Activated T-cell treated with anti-CD3 and anti-CD28 coated beads, Interleukin-2, amount 50 U/mL, for 48 hours (primary cell): Measurements from ENCODE around the gene SBNO2.

Source experiments
- DNase-seq, 2 experiments: peaks; one replicate each; pipeline ENCODE4 v3.0.0-alpha.2; 2020

Gene SBNO2

DNA sequence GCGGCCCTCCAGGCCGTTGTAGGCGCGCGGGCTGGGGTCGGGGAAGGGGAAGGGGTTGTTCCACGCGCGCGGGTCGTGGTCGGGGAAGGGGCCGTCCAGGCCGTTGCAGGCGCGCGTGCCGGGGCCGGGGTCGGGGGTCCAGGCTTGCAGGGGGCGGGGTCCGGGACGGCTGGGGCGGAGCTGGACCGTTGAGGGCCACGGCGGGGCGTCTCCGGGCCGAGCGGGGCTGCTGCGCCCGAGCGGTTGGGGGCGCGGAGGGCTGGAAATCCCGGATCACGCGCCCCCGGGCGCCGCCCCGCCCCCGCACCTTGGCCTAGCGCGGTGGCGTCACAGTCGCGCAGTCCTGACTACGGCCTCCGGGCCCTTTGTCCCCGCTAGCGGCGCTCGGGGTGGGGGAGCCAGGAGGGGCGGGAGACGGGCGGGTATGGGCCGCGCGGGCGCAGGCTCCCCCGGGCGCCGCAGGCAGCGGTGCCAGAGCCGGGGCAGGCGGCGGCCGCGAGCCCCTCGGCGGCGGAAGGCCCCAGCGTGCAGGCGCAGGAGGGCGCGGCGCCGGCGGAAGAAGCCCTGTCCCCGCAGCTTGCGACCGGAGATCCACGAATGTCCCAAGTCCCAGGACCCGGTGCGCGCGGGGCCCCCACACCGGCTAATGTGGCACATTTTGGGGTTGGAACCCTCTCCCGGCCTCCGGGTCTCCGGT, 69.6 kb downstream of the SBNO2 start:
- peak; percentile 81 to 86 for DNase-seq

DNA sequence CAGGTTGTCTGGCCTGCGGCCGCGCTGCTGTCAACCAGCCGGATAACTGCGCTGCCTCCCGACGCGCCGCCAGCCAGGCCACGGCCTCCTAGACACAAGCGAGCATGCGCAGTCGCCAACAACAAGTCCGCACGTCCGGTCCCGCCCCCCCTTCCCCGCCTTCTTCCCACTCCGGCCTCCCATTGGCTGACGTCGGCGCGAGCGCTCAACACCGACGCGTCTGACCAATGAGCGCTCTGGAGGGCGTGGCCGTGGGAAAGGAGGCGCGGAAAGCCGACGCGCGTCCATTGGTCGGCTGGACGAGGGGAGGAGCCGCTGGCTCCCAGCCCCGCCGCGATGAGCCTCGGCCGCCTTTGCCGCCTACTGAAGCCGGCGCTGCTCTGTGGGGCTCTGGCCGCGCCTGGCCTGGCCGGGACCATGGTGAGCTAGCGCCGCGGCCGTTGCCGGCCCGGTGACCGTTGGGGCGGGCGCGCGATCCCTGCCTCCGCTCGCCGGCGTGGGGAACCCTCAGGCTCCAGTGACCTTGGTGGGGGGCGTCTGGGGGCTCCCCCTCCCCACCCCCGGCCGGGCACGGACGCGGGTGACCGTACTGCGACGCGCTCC, 70.3 kb downstream of the SBNO2 start, which contains the start of gene GPX4:
TSS of gene GPX4 (plus strand) at position 287 of the 603 bp plus-strand sequence. CDS start at position 337, 50 bp downstream.
- peak; percentile 98 for DNase-seq

DNA sequence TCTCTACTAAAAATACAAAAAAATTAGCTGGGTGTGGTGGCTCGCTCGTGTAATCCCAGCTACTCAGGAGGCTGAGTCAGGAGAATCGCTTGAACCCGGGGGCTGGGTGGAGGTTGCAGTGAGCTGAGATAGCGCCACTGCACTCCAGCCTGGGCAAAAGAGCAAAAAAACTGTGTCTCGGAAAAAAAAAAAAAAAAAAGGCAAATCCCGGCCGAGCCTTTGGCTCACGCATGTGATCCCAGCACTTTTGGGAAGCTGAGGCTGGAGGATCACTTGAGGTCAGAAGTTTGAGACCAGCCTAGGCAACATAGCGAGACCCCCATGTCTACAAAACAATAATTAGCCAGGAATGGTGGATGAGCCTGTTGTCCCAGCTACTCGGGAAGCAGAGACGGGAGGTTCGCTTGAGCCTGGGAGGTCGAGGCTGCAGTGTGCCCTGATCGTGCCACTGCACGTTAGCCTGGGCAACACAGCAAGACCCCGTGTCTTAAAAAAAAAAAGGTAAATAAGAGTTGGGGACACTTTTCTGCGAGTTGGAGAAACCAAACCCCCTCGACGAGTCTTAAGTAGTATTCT, 70.8 kb downstream of the SBNO2 start:
- no peak for DNase-seq

DNA sequence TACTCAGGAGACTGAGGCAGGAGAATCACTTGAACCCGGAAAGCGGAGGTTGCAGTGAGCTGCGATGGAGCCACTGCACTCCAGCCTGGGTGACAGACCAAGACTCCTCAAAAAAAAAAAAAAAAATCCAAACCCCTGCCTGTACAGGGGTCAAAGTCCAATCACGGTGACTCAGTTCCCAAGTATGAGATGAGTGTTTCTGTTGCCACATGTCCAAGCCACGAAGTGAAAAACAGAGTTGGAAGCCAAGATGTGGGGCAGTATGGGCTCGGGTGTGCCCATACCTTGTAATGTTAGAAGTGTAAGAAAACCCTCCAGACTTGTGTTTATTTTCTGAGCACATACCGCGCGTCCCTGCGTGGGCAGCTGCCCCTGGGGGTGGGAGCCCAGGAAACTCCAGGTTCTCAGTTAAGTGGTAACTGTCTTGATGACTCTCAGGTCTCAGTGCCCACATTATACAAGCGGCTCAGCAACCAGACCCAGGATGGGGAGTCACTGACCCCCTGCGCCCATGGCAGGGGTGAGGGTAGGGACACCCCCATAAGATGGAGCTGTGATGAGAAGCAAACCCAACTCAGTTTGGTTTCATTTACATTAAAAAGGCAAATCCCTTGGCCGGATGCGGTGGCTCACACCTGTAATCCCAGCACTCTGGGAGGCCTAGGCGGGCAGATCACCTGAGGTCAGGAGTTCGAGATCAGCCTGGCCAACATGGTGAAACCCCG, 71.5 kb downstream of the SBNO2 start:
- DNase-seq = peak; percentile 88

DNA sequence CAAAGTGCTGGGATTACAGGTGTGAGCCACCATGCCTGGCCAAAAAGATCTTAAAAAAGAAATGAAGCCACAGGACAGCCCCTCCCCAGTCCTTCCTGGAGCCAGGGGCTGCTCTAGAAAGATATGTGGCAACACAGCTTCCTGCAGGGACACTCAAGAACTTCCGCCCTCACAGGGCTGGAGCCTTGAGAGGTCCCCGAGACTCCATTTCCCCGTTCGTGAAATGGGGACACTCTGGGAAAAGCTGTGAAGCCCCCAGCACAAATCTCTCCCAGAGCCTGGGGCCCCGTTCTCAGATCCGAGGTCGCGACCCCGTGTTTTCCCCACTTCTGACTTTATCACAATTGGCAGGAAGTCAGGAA, 72.8 kb downstream of the SBNO2 start:
- DNase-seq = no peak

DNA sequence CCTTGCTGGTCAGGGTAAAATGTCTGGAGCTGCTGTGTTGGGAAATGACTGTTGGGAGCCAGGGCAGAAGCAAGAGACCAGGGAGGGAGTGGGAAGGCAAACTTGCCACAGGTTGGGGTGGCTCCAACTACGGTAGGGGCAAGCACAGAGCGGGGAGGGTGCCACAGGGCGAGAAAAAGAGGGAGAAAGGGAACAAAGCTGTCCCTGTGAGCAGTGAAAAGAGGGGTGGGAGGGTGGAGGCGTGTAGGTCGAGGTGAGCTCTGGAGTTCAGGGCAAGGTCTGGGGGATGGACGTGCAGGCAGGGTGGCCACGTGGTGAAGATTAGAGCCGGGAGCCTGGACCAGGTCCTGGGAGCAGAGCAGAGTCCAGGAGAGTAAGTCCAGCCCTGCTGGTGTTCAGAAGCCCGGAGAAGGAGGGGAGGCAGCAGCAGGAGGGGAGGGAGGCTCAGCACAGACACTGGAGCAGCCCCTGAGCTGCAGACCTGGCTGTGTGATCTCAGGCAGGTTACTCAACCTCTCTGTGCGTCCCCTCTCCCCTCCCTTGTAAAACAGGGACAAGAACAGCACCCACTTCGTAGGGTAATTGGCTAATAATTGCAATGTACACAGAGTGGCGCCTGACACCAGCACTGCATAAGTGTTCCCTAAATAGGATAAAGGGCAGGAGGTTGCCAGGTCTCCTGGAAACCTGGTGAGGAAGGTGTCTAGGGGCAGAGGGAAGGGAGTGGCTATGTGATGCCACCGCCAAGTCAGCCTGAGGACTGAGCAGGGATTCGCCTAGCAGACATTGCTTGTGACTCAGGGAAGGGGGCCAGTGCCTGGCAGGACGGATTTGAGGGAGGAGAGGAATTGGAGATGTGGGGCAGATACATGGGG, 75.7 kb downstream of the SBNO2 start:
- no peak for DNase-seq

DNA sequence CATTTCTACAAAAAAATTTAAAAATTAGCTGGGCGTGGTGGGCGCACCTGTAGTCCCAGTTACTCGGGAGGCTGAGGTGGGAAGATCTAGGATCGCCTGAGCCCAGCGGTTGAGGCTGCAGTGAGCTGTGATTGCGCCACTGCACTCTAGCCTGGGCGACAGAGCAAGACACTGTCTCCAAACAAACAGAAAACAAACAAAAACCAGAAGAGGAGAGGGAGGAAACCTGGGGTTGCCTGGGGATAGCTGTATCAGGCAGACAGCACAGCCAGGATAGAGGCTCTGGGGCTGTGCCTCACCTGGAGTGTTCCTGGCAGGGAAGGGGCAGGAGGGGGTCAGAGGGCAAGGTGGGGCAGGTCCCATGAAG, 76.3 kb downstream of the SBNO2 start:
- DNase-seq = no peak

DNA sequence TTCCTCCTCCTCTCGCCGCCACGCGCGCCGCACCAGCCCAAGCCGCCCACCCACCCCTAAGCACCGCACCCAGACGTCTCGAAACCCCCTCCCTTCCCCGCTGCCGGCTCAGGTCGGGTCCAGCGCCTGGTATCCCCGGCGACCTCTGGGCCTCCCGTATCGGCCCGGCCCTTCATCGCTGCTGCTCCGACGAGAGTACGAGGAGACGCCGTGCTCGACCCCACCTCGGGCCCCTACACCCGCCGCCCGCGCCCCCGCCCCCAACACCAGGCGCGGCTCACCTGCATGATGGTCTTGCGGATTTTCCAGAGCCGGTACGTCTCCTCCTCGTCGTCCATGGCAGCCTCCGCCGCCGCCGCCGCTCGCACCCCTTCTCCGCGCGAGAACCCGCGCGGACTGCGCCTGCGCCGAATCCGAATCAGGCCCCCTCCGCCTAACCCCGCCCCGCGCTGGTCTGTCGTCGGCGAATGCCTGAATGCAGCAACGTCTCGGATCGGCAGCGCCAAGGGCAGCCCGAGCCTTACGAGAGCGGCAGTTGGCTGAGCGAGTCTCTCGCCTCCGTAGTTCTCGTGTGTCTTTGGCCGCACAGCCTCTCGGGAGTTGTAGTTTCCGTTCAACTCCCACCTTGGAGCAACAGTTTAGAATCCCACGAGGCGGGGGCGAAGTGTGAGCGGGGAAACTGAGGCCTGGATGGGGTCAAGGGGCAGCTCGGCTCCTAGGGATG, 78.9 kb downstream of the SBNO2 start, which contains the start of gene POLR2E:
TSS of gene POLR2E (minus strand) at position 398 of the 724 bp plus-strand sequence. CDS start at position 338, 60 bp downstream.
- DNase-seq = peak; percentile 99

DNA sequence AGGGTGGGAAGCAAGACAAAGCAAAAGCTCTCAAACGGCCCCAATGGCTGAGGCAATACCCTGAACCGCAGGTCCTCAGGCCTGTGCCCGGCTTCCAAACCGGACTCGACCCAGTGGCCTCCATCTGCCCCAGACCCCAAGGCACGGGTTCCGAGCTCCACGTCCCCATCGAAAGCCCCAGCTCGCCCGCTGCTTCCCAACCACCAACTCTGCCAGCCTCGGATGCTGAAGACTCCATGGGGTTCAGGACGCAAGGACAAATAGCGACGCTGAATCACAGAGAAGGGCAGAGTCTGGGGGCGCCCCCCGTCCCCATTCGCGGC, 79.5 kb downstream of the SBNO2 start:
- DNase-seq = peak in 1 of 2 experiments; percentile 27

DNA sequence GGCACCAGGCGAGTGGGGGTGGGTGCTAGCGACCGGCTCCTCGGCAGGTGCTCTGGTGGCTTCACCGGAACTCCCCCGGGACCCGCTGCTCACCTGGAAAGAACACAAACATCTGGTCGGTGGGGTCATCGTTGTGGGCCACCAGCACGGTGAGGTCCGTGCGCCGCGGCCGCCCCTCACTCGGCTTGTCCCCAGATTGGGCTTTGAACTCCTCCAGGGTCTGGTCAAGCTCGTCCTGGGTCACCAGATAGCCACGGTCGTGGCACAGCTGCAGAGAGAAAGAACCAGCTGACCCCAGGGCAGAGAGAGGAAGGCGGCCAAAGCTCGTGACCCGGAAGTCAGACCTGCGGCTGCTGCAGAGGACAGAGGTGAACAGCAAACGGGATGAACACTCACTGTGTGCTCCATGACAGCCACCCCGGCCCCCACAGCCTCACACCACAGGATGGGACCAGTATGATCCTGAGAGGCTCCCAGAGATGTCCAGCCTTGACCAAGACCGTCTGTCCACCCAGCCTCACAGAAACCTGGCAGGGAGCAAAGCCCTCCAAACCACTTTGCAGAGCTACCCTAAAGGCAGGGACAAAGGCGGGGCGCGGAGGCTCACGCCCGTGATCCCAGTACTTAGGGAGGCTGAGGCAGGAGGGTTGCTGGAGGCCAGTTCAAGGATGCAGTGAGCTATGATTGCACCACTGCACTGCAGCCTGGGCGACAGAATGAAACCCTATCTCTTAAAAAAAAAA, 80.1 kb downstream of the SBNO2 start:
- DNase-seq = no peak

DNA sequence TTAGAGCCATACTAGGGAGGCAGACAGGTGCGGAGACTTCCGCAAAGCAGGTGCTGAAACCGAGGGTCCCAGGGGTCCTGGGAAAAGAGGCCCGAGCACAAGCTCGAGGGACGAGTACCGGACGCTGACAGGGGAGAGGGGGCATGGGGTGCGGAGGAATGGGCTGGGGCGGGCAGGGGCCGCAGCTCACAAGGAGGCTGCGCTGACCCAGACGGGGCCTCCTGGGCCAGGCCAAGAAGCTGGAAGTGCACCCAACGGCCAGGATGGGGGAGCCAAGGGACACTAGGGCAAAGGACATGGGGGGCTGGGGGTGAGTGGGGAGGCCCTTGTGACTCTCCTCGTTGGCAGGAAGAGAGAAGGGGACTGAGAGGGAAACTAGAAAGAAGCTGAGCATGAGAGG, 80.7 kb downstream of the SBNO2 start:
- DNase-seq = no peak

DNA sequence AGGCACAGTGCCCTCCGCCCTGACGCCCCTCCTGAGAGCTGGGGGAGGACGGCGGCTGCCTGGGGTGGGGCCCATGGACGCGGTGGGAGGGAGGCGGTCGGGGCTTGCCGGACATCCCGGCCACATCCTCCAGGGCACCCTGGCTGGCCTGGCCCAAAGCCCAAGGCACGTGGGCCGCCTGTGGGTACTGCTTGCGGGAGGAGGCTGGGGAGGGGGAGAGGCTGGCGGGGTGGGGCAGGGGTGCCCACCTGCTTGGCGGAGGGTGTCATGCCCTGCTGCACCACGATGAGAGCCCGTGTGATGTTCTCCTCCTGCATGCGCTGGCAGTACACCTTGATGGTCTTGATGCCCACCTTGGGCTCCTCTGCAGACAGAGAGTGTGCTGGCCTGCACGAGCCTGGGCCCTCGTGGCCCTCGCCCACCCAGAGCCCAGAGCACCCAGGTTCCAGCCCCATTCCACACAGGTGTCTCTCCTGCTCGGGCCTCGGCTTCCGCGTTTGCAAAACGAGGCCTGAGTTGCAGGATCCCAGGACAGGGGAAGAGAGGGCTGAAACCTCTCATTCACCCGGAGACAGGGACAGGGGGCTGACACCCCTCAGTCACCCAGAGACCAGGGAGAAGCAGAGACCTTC, 82.4 kb downstream of the SBNO2 start:
- no peak for DNase-seq

DNA sequence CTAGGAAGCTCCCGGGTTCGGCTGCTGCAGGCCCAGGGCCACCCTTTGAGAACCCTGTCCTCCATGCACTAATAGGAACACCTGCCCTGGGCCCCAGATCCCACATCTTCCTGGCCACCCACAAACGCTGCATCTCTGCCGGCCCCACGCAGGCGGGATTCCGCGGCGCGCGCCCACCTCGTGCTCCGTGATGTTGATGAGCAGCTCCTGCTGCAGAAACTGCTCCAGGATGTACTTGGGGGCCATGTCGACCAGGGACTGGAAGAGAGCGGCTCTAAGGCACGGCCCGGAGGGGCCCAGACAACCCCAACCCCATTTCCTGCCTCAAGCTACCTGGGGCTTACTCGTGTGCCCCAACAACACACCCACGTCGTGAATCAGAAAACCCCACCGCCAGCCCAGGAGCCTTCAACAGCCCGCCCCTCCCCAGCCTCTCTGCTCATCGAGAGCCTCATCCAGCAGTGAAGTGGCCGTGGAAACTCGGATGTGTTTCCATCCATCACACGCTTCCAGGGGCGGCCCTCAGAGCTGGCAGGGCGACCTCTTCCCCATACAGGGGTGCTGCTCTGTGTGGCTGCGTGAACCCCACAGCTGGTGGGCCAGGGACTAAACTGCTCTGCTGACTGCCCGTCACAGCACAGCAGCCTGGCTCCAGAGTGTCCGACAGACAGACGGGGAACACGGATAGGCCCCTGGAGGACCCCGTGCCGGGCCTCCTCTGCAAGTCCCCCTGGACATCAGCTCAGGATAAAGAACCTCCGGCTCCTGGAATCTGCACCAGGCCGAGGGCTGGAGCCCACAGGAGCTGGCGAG, 83.1 kb downstream of the SBNO2 start:
- peak; percentile 57 to 67 for DNase-seq

DNA sequence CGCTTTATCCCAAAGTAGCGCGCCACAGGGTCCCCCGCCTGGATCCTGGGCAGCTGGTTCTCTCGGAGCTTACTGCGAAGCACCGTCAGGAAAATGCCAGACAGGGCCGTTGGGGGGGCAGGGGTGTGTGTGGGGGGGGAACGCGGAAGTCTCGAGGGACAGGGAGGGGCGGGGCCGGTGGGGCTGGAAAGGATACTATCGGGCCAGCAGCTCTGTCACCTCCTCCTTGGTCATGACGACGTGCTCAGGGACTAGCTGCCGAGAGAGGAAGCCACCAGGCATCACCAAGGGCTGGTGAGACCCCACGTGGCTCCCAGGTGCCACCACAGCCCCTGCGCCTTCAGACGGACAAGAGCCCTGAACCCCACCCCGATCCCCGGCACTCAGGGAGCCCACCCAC, 84.2 kb downstream of the SBNO2 start:
- peak in 1 of 2 experiments; percentile 60 for DNase-seq

DNA sequence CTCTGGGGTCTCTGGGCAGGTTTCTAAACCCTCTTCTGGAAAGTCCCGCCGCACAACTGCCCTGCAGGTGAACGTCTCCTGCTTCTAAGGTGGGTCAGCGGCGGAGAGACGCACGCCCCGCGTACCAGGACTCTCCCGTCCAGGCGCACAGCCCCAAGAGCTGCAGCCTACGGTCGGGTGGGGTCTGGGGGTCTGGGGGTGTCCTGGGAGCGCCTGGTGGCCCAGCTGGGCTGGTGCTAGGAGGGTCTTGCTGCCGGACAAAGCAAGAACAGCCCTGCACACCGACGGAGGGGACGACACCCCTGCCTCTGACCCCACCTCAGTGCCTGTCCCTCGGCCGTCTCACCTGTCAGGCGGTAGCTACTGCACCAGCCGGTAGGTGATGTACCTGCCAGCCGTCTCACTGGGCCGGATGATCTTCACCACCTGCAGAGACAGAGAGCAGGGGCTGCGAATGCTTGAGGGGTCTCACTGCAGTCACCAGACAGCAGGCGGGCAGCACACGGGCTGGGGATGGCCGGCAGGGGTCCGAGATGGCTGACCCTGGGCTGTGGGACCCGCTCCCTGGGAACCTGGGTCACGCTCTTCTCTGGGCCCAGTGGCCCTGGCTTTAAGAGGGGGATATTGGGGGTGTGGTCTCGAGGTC, 84.8 kb downstream of the SBNO2 start:
- DNase-seq = peak in 1 of 2 experiments; percentile 27

DNA sequence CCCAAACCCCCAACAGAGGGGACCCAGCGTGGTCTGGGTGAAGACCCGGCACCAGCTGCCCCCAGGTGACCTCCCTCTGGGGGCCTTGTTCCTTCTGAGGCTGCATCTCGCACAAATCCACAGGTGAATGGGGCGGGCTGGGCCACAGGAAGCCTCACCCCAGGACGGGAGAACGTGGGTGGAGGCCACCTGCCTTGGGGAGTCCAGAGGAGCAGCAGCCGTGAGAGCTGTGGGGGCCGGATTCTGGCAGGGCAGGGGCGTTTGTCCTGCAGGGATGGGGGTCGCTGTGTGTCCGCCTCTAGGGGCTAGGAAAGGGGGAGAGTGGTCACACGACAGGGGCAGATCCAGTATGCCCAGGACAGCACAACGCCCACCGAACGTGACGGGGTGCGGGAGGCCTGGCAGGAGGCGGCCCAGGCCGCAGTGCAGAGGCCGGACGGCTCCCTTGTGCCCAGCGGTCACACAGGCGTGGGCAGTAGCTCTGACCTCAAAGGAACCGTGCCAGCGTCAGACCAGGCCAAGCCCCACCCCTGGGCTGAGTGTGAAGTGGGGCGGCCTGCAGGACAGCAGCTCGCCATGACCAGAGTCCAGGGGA, 85.6 kb downstream of the SBNO2 start:
- DNase-seq = peak in 1 of 2 experiments; percentile 60

DNA sequence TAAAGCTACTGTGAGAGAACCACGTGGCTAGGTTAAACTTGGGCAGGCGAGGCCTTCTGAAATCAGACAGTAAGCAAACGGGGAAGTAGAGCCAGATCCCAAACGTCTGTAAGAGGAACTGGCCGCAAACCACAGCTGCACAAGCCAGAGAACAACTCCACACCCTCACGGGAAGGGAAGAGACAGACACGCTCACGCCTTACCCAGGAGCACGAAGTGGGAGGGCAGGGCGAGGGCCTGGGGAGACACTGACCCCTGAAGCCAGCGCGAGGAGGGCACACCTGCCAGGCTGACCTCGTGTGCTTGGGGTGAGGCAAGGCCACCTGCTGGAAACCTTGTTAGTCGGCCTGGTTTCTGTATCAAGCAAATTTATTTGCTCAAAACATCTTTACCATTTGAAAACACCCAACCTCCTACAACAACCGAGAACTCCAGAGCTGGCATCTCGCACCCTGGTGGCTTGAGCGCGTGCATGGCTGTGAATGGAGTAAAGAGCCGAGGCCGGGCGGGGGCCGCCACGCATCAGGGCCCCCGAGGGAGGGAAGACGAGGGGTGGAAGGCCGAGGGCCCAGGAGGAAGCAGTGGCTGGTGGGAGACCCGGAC, 86.2 kb downstream of the SBNO2 start:
- DNase-seq = peak in 1 of 2 experiments; percentile 61

DNA sequence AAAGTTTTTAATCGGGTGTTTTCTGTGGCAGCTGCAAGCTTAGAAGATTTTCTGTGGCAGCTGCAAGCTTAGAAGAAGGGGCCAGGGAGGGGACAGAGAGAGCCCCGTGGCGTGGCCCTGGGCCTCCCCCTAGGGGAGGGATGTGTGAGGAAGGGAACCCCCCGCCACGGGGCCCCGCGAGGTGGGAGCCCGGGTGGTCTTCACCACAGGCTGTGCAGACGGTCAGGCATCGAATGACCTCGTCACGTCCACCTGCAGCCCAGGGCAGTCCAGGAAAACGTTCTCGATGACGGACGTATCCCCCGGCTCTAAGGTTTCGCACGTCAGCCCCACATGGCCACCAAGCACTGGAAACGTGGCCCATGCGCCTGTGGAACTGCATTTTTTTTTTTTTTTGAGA, 87.5 kb downstream of the SBNO2 start:
- peak; percentile 26 to 40 for DNase-seq
